GM18511 (cell line): ENCODE data around the gene SERAC1.

Experiments used
- ATAC-seq: cut with Tn5 transposase; IDR thresholded peaks from one replicate; pipeline ENCODE4 v1.9.1; 2021; ENCODE audit warnings: mild to moderate bottlenecking, moderate library complexity; ENCODE audit not compliant: unreplicated experiment

Gene SERAC1

GRCh38 chr6:158060455-158061360 lies 107.4 kb downstream of the SERAC1 start:
- ATAC-seq, result no peak
